GM18499 (cell line): Measurements from ENCODE around the gene FAIM2.
A peak's percentile ranks its signal among the peaks of the same experiment; 100 is the strongest.

Experiments used
- ATAC-seq: cut with Tn5 transposase; IDR thresholded peaks from one replicate; pipeline ENCODE4 v1.9.1; 2021; ENCODE audit warnings: moderate number of reproducible peaks; ENCODE audit not compliant: insufficient read depth, unreplicated experiment

The FAIM2 gene

DNA sequence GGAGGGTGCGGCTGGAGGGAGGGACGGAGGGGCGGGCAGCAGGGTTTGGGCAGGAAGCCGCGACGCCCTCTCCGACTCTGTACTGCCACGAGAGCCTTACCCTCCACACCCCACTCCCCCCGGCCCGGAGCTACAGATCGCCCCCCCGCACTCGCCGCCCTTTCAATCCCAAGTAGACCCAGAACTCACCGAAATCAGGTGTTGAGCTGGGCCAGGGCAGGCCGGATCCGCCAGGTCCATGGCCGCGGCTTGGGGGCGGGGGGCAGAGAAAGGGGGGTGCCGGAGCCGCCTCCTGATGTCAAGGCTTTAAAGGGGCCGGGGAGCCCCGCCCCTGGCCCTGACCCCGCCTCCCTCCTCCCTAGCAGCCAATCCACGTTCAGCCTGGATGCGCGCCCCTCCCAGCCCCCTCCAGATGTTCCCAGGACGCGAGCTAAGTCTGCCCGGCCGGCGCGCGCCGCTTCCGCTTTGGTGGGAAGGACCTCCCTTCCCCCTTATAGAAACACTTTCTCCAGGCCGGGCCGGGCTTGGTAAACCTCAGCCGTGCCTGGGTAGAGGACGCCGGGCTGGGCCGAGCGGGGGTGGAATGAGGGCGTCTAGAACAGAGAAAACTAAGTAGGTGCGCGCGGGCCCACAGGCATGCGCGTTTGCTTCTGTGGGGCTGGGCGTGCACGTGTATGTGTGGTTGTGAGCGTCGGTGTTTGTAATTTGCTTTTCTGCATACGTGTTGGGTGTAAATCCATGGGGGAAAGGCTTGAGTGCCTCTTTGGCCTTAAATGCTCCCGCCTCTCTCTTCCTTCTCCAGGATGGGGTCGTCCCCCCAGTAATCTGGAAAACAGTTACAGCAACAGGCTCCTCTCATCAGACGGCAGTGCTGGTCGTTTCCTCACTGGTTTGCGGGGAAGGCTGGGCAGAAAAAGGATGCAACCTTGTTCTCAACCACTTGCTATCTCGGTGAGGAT is 75.3 kb downstream of the FAIM2 start, which contains the start of gene NCKAP5L:
Gene NCKAP5L, minus strand, starts transcription at position 281 of the 959 bp plus-strand sequence. CDS start 24,369 bp downstream, outside the sequence.
- peak; percentile 46 for ATAC-seq

GRCh38 chr12:49827401-49828099 is 76.2 kb downstream of the FAIM2 start:
- ATAC-seq: no peak

DNA sequence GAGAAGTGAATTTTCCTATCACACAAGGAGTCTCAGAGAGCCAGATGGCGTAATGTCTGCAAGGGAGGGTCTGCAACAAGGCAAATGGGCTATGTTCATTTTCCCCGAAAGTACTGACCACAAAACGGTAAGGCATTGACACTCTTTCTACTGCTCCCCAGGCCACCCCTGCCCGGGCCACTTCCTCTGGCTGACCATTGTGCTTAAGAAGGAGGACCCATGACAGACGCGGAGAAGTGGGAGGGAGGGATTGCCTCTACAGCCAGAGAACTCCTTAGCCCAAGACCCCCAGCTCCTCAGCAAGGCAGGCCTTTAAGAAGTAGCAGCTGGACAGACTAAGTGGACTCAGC is 76.7 kb downstream of the FAIM2 start:
- no peak for ATAC-seq

DNA sequence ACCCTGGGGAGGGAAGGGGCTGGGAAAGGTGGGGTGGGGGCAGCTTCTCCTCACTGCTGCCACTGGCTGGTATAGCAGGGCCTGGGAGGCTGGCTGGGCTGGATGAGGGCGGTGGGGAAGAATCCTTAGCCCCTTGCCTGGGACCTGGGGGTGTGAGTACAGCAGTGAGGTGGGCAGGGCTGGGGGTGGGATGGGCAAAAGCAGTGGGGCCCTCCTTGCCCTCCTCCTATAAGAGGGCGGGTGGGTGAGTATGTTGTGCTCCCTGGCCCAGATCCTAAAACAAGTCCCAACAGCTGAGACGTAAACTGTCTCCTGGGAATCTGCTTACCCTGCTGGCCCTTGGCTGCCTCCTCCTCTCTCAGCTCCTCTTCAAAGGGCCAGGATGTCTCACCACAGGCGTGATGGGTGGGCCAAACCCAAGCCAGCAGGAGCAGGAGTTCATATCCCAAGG is 77.7 kb downstream of the FAIM2 start:
- no peak for ATAC-seq

GRCh38 chr12:49825360-49825970 is 78.2 kb downstream of the FAIM2 start:
- ATAC-seq: no peak

GRCh38 chr12:49824895-49825294 is 78.8 kb downstream of the FAIM2 start:
- no peak for ATAC-seq

DNA sequence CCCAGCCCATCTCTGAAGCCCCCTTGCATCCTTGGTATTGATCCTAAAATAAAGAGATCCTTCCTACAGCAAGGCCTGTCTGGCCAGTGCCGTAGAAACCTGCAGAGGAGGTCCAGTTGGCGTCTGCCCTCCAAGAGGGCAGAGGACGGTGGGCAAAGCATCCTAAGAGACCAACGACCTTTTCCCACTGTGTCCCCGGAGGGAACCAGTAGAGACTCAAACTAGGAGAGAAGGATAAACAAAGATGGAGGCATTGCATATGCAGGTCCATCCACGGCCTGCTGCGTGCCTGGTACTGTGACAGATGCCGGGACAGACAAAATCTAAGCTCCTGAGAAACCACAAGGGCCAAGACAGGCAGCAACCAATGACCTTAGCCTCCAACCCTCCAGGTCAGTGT is 79.3 kb downstream of the FAIM2 start:
- ATAC-seq: no peak

GRCh38 chr12:49823951-49824350 is 79.7 kb downstream of the FAIM2 start:
- no peak for ATAC-seq

DNA sequence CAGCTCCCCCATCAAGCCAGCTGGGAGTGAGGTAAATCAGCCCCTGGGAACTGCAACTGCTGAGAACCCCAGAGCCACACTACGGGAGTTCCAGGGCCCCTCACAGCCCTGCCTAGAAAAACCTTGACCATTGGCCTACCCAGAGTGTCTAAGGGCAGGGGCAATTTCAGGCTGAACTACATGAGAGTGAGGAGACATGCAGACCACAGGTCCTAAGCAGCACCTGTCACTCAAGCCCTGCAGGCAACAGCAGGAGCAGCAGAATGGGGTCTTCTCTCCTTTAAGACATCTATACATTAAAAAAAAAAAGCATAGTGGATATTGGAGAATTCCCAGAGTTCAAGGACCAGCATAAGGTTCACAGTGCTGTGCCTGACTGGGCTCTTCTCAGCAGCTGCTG is 80.3 kb downstream of the FAIM2 start:
- no peak for ATAC-seq

- ATAC-seq: no peak
Observed at GRCh38 chr12:49821373-49822287, 82.1 kb downstream of the FAIM2 start.

GRCh38 chr12:49819786-49820185 is 83.9 kb downstream of the FAIM2 start:
- no peak for ATAC-seq

GRCh38 chr12:49818241-49818895 is 85.3 kb downstream of the FAIM2 start:
- no peak for ATAC-seq
